Neural progenitor cell (in vitro differentiated cells): ENCODE data around the gene MON1A.

Experiments used
- CTCF ChIP-seq: fragments of 200-600 bp; sonication (generic); IDR thresholded peaks from 2 replicates; pipeline ENCODE4 v1.5.1; 2017; ENCODE audit warnings: antibody characterized with exemption, mild to moderate bottlenecking
- EZH2 ChIP-seq: fragments of 200-600 bp; sonication (generic); IDR thresholded peaks from 2 replicates; pipeline ENCODE4 v1.6.1; 2017; ENCODE audit warnings: antibody characterized with exemption, mild to moderate bottlenecking, moderate library complexity

DNA sequence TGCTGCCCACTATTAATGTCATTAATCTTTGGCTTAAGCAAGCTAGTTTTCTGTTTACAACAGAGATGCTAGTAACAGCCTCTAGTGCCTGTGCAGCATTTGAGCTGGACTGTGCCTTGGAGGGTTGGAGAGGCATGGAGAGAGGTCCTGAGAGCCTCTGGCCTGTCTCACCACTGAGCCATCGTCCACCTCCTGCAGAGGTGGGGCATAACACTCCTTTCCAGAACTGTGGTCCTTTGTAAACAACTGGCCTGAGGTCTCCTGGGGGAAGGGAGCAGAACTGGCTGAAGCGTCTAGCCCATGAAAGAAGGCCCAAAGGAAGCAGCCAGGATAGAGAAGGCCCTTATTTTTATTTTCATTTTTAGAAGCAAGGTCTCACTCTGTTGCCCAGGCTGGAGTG, 49.9 kb downstream of the MON1A start:
- no peak for TF ChIP-seq CTCF
- no peak for TF ChIP-seq EZH2
